ENCODE results near the gene ALX1. TPM values are rescaled to one million over a fixed set of nuclear protein-coding genes. Genes with fewer than 3 reads are reported as not detected.
"Not testable (repeated sequence)": the region's sequence is repeated elsewhere in the genome, so short reads cannot be mapped to it uniquely, and the experiment has no call there.

The ALX1 gene
- total RNA-seq, 4 donors from 2014 or later, result not detected

DNA sequence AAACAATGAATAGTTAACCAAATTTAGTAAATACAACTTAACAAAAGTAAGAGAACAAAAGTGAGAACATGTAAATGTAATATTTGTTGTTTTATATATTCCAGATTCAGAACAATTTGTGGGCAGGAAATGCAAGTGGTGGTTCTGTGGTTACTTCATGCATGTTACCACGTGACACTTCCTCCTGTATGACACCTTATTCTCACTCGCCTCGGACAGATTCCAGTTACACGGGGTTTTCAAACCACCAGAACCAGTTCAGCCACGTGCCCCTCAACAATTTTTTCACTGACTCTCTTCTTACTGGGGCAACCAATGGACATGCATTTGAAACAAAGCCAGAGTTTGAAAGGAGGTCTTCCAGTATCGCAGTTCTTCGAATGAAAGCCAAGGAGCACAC is 21.0 kb downstream of the ALX1 start:
- Histone ChIP-seq H3K4me1 (no peaks in the 10 kb centered on the region), H3K9me3 (no peaks in the 10 kb centered on the region), H3K27ac (no peak overlapping the region), H3K36me3 (no peaks in the 10 kb centered on the region), H3K27me3 (no peaks in the 10 kb centered on the region), H3K4me3 (no peak overlapping the region)
- DNase-seq (ENCODE audit: low spot score in 2 of 2), result no peak
- WGBS, 2 donors, result 54 to 61% methylated on average over 7 of the region's 7 CpGs
- TF ChIP-seq CTCF (IDR thresholded peaks at IDR 0.05) (no peak), POLR2A (IDR thresholded peaks at IDR 0.05) (no peak), EP300 (IDR thresholded peaks at IDR 0.05) (no peak)

DNA sequence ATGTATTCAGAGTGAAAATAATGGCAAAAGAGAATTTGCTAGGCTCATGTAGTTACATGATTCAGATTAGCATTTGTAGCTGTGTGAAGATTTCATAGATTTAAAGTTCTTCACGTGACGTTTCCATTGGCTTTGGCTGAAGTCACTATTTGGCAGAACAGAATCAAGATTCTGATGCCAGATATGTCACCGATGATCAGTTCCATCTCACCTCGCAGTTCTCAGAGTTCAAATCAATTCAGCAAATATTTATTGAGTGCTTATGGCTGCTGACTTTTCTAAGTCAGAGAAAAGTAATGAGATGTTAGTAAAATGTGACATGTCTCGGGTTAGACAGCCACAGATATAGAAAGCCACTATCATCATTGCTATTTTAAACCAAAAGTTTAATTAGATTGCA is 28.4 kb downstream of the ALX1 start:
- WGBS, 2 donors, result 56 to 67% methylated on average over 5 of the region's 5 CpGs
- H3K9me3 ChIP-seq, result no peaks in the 10 kb centered on the region
- H3K27ac ChIP-seq, result no peak overlapping the region
- H3K4me1 ChIP-seq, result no peaks in the 10 kb centered on the region
- no peaks in the 10 kb centered on the region for H3K36me3 ChIP-seq
- TF ChIP-seq CTCF (IDR thresholded peaks at IDR 0.05), result no peak
- TF ChIP-seq POLR2A (IDR thresholded peaks at IDR 0.05), result no peak
- TF ChIP-seq EP300 (IDR thresholded peaks at IDR 0.05), result no peak
- no peak for DNase-seq (ENCODE audit: low spot score in 2 of 2)
- no peaks in the 10 kb centered on the region for H3K27me3 ChIP-seq
- H3K4me3 ChIP-seq, result no peak overlapping the region

GRCh38 chr12:85309125-85309566 is 29.1 kb downstream of the ALX1 start:
- Histone ChIP-seq H3K36me3 (no peaks in the 10 kb centered on the region), H3K27ac (no peak overlapping the region), H3K9me3 (no peaks in the 10 kb centered on the region), H3K27me3 (no peaks in the 10 kb centered on the region), H3K4me3 (no peak overlapping the region), H3K4me1 (no peaks in the 10 kb centered on the region)
- no peak for DNase-seq (ENCODE audit: low spot score in 2 of 2)
- WGBS, 2 donors, result 36 to 44% methylated on average over 5 of the region's 5 CpGs
- TF ChIP-seq POLR2A (IDR thresholded peaks at IDR 0.05) (no peak), EP300 (IDR thresholded peaks at IDR 0.05) (no peak), CTCF (IDR thresholded peaks at IDR 0.05) (no peak)

DNA sequence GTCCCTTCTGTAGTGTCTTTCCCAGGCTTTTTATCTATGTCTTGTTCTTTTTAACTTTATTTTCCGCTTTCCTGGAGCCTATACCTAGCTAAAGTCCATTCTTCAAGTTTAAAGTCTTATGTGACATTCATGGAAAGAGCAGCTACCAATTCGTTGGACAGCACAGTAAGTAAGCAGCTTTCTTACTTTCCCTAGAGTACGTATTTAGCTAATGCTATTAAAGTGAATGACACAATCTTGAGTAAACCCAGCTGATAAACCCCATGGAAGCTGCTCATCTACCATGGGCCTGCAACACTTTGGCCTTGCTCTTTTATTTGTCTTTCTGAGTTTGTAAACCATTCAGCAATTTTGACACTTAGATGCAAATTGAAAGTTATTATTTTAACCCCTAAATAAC is 30.0 kb downstream of the ALX1 start:
- WGBS, 2 donors, result 54 to 74% methylated on average over 3 of the region's 3 CpGs
- no peak overlapping the region for H3K4me3 ChIP-seq
- no peaks in the 10 kb centered on the region for H3K27me3 ChIP-seq
- H3K27ac ChIP-seq, result no peak overlapping the region
- H3K9me3 ChIP-seq, result no peaks in the 10 kb centered on the region
- no peaks in the 10 kb centered on the region for H3K36me3 ChIP-seq
- DNase-seq (ENCODE audit: low spot score in 2 of 2), result no peak
- TF ChIP-seq EP300 (IDR thresholded peaks at IDR 0.05) (no peak), CTCF (IDR thresholded peaks at IDR 0.05) (no peak), POLR2A (IDR thresholded peaks at IDR 0.05) (no peak)
- no peaks in the 10 kb centered on the region for H3K4me1 ChIP-seq

- WGBS, 2 donors, result 86 to 90% methylated on average over 2 of the region's 2 CpGs
- Histone ChIP-seq H3K27ac (no peak overlapping the region), H3K4me1 (no peaks in the 10 kb centered on the region), H3K9me3 (no peaks in the 10 kb centered on the region), H3K36me3 (no peaks in the 10 kb centered on the region), H3K27me3 (no peaks in the 10 kb centered on the region), H3K4me3 (no peak overlapping the region)
- TF ChIP-seq EP300 (IDR thresholded peaks at IDR 0.05) (no peak), POLR2A (IDR thresholded peaks at IDR 0.05) (no peak), CTCF (IDR thresholded peaks at IDR 0.05) (peak in 3 of 5 experiments; percentile 6 to 46 (median 34))
- no peak for DNase-seq (ENCODE audit: low spot score in 2 of 2)
These were observed 30.5 kb downstream of the ALX1 start for GRCh38 chr12:85310456-85311076.

DNA sequence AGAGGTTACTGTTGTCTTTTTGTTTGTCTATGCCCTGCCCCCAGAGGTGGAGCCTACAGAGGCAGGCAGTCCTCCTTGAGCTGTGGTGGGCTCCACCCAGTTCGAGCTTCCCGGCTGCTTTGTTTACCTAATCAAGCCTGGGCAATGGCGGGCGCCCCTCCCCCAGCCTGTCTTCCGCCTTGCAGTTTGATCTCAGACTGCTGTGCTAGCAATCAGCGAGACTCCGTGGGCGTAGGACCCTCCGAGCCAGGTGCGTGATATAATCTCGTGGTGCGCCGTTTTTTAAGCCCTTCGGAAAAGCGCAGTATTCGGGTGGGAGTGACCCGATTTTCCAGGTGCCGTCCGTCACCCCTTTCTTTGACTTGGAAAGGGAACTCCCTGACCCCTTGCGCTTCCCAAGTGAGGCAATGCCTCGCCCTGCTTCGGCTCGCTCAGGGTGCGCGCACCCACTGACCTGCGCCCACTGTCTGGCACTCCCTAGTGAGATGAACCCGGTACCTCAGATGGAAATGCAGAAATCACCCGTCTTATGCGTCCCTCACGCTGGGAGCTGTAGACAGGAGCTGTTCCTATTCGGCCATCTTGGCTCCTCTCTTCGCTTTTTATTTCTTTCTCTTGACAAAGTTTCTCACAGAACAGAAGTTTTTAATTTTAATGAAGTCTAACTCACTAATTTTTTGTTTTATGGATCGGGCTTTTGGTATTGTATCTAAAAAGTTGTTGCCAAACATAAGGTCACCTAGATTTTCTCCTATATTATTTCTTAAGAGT is 38.0 kb downstream of the ALX1 start:
- H3K4me1 ChIP-seq; H3K27ac ChIP-seq; H3K27me3 ChIP-seq; H3K4me3 ChIP-seq; H3K36me3 ChIP-seq; DNase-seq (ENCODE audit: low spot score in 2 of 2); H3K9me3 ChIP-seq: not testable (repeated sequence)
- 90 to 92% methylated on average over 33 of the region's 33 CpGs for WGBS, 2 donors
